NOMO-1 treated with DMSO at 0.1 percent for 48 hours (cell line): ENCODE data around the gene RAB12.
"Not testable (repeated sequence)": the region's sequence is repeated elsewhere in the genome, so short reads cannot be mapped to it uniquely, and the experiment has no call there.

Experiments used
- DNase-seq: peaks from one replicate; lab custom pipeline; 2025; ENCODE audit not compliant: unreplicated experiment; lab: John Stamatoyannopoulos, UW

Gene RAB12

DNA sequence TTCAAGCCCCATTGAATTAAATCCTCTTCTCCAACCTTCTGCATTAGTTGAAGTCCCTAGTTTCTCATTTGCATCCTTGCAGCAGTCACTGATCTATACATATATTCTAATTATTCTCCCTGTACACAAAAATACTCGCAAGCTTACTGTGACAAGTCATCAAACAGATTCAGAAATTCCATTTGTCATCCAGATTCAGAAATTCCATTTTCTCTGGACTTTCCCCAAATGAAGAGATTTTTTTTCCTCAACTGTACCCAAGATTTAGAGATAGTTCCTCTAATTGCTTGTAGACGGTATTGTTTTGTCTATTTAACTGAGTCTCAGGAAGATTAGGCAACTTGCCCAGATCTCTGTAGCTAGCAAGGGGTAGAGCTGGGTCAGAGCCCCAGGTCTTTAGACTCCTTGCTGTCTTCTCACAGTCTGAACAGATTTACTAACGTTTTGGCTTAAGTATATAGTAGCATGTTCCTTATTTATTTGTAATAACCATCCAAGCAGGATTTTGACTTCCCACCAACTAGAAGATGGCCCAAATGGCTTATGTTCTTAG lies 34.2 kb downstream of the RAB12 start:
- no peak for DNase-seq

DNA sequence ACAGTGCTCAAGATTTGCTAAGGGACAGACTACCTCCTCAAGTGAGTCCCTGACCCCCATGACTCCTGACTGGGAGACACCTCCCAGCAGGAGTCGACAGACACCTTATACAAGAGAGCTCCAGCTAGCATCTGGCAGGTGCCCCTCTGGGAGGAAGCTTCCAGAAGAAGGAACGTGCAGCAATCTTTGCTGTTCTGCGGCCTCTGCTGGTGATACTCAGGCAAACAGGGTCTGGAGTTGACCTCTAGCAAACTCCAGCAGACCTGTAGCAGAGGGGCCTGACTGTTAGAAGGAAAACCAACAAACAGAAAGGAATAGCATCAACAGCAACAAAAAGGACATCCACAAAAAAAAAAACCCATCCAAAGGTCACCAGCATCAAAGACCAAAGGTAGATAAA lies 38.1 kb downstream of the RAB12 start:
- not testable (repeated sequence) for DNase-seq

DNA sequence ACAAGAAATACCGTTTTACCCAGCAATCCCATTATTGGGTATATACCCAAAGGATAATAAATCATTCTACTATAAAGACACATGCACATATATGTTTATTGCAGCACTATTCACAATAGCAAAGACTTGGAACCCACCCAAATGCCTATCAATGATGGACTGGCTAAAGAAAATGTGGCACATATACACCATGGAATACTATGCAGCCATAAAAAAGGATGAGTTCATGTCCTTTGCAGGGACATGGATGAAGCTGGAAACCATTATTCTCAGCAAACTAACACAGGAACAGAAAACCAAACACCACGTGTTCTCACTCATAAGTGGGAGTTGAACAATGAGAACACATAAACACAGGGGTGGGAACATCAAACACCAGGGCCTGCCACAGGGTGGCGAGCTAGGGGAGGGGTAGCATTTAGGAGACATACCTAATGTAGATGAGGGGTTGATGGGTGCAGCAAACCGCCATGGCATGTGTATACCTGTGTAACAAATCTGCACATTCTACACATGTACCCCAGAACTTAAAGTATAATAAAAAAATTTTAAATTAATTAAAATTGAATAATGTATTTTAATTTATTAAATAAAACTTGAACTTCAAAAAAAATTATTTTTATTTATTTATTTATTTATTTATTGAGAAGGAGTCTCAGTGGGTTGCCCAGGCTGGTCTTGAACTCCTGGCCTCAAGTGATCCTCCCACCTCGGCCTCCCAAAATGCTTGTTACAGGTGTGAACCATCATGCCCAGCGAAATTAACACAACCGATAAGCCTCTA lies 42.4 kb downstream of the RAB12 start:
- not testable (repeated sequence) for DNase-seq

DNA sequence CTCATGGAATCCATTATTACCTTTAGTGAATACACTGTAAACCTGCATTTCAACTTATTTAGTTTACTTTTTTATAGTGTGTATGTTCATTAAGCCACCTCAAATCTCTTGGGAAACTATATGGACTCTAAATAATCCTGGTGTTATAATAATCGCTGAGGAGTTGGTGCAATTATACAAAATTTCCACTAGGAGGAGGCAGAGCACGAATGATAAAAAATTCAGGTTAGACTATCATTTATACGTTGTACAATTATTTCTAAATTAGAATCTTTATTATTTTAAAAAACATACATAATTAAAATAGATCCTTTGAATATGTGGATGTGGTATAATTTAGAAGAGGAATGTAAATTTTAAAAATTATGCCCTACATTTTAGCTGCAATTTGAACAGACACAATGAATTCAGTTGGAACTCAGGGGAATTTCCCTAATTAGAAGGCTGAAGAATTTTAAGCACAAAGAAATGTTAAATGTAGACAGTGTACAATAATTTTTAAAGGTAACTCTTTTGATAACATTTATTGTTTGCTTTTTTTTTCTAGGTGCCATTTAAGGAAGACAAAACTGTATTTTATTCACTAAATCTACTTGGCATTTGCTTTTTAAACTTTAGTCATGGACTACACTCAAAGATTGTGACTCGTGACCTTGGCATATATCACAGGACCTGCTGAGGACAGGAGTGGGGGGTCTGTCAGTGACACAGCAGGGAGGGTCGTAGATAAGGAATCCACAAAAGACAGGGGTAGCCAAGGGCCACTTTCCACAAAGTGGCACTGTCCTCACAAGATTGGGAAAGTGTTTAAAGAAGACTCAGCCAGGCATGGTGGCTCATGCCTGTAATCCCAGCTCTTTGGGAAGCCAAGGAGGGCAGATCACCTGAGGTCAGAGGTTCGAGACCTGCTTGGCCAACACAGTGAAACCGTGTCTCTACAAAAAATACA lies 45.5 kb downstream of the RAB12 start:
- DNase-seq = peak; percentile 28

DNA sequence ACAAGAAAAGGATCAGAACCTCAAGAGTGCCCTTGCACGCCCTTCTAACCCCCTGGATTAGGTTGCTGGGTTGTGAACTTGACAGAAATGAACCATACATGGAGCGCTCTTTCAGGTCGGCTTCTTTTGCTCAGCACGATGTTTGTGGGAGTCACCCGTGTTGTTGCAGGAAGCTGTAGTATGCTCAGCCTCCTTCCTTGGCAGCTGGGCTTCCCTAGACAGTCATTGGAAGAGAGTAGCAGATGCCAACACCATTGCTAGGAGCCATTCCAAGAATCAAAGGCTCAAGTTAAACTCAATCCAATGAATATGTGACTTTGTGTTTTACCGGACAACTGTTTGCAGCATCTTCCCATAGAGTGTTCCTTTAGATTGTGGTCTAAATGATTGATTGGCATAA lies 47.0 kb downstream of the RAB12 start:
- no peak for DNase-seq

DNA sequence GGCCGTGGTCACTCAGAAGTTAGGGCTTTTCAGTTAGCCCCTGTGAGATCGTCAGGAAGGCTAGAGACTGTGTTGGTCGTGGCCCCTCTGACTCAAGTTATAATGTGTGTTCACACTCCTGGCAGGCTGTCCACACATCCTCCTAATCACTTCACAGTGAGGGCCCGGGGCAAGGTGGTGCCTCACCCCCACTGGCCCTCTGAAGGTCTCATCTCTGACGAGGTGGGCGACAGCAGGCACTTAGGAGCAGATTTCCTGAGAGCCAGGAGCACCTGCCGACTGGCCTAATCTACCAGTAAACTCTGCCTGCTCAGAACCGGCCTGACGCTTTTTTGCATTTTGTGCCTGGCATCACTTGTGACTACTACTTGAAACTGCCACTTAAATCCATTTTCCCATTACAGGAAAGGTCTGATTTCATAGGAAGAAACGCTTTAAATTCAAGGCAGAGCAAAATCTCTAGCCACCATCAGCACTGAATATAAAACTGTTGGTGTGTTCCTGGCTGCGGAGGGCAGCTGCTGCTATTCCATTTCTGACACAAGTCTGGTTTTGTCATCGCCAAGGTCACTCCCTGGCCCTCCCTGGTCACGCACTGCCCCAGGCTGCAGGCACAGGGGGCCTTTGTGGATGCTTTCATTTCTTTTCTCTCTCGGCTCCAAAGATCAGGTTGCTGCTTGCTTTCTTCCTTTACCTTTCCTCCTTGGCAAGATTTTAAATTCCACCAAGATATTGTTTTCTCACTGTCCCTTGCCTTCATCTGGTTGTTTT lies 48.0 kb downstream of the RAB12 start:
- no peak for DNase-seq

DNA sequence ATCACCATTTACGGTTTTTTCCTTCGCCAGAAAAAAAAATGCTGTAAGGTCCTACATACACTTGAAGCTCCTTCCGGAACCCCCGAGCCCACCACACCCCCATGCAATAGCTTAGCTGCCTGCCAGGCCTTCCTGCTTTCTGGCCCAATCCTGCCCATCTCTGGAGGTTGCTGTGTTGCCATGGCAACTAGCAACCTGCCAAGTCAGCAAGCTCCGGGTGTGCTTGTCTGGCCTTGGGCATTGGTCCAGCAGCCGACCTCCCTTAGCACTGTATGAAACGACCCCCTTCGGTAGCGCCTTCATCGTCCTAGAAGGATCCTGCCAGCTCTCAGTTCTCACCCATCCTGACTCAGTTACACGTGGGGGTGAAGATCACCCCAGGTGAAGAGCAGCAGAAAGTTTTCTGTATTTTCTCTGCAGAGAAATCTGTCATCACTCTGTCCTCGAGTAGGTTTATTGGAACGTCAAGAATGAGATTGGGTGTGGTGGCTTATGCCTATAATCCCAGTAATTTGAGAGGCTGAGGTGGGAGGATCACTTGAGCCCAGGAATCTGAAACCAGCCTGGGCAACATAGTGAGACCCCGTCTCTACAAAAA lies 48.7 kb downstream of the RAB12 start:
- no peak for DNase-seq

DNA sequence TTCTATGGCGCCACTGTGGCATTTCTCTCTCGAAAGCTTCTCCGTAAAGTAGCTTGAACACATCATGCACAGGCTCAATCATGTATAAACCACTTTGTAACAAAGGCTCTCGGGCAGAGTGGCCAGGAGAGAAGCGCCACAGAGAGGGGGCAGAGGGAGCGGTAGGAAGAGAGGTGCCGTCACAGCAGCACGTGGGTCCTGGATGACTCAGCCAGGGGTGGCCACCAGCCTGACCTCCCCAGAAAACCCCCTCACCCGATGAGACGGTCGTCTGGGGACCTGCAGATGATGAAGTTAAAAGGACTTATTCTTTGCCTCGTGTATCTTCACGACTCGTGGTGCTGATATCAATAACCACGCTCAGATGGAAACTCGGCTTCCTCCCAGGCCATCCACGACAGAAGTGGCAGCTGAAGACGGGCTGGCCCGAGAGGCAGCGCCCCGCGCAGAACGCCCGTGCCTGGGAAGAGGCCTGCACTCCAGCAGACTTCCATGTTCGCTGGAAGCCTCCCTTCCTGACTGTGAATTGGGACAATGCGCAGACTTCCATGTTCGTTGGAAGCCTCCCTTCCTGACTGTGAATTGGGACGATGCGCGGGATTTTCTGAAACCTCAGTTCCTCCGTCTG lies 49.7 kb downstream of the RAB12 start:
- DNase-seq = no peak

DNA sequence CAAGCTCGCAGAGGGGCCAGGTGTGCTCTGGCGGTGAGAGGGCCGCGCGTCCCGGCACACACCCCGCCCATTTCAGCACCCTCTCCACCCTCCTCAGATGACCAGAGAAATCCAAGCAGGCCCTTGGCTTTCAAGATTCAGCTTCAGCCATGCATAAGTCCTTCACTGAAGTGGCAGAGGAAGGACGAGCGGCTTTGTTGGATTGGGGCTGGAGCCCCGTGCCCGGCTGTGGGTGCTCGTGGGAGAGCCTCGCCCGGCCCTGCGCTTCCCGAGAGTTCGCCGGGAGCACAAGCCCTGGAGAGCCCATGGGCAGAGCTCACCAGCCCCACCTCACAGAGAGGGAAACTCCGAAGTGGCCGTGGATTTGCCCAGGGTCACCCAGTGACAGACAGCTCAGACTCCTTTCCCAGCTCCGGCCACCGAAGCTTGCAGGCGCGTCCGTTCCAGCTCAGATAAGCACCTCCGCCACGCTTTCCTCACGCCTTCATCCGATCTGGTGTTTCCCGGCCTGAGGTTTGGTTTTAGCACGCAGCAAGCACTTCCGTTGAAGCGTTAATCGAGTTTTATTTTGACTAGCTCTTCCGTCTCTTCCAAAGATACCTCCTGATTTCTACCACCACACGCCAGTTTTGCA lies 50.5 kb downstream of the RAB12 start:
- no peak for DNase-seq

DNA sequence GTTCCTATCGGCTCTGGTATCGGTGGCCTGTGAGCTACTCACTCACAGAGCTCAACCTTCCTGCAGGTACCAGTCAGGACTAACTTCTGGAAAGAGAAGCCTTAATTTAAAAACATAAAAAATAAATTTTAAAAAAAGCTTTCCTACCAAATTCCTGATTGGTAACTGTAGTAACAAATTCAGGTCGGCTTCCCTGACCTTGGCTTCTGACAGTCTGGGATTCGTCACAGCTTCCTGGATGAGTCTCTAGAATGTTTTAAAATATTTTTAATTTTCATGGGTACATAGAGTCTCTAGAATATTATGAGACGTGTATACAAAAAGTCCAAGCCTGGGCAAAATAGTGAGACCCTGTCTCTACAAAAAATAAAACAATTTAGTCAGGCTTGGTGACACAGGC lies 51.1 kb downstream of the RAB12 start:
- DNase-seq = no peak

DNA sequence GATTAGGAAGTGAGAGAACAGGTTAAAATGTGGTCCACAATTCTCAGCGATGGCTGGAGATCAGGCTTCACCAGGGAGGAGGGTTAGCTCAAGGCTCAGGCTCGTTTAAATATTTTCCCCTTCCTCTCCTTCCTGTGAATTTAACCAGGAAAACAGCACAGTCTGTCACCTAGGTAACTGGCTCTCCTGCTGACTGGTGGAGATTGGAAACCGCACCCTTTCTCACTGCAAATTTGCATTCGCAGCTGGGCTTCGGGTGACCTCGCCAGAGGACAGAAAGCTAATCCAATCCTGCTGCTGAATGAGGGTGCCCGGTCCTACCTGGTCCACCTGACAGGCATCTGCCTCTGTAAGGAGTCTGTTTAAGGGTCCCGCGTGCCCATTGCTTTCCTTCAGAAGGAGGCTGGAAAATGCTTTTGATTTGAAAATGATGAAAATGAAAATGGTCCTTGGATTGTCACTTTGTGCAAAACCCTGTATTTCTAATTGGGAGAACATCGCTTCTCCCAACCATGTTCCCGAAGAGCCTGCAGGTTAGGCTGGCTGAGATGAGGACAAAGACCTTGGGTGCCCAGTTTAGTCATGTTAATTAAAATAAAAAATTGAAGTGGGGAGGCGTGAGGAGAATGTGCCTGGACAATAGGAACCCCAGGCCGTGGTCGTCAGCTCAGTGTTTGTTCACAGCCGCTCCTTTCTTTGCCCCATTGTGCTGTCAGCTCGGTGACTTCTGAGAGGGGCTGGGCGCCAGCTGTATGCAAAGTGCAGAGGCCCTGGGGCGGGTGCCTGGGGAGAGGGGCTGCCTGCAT lies 52.7 kb downstream of the RAB12 start:
- DNase-seq = no peak

DNA sequence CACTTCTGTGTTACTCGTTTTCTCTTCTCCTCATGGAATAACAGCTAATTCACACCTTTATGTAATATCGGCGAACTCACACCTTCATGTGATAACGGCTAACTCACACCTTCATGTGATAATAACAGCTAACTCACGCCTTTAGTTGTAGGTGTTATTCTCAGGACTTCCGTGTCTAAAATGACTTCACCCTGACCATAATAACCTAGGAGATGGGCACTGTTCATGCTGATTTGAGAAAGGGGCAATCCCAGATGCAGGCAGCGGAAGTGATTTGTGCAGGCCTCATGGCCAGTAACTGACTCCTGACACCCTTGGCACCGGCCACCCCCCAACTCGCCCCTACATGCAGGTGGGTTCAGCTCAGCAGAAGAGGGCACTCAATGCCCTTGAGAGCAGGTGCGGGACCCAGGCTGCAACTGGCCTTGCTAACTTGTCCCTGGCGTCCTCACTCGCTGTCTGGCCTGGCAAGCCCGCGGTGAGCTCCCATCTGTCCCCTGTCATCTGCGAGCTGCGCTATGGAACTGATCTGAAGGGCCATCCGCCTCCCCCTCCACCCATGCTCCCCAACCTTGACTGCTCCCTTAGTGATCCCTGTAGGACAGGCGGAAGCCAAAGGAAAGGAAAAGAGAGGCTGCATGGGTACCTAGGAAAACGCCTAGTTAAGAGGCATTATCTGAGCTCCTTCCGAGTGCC lies 53.5 kb downstream of the RAB12 start:
- DNase-seq = no peak

DNA sequence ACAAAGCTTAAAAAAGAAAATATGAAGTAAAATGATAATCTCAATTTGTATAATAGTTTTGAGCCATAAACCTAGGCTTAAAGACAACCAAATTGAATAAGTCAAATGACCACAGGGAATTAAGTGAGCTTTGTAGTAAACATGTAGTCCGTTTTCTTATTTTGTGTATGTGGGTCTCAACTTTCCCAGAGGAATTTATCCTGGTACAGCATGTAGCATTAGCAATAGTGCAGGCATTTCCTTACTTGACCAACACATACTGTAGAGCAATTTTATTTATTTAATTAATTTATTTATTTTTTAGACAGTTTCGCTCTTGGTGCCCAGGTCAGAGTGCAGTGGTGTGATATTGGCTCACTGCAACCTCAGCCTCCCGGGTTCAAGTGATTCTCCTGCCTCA lies 58.6 kb downstream of the RAB12 start:
- DNase-seq = no peak

DNA sequence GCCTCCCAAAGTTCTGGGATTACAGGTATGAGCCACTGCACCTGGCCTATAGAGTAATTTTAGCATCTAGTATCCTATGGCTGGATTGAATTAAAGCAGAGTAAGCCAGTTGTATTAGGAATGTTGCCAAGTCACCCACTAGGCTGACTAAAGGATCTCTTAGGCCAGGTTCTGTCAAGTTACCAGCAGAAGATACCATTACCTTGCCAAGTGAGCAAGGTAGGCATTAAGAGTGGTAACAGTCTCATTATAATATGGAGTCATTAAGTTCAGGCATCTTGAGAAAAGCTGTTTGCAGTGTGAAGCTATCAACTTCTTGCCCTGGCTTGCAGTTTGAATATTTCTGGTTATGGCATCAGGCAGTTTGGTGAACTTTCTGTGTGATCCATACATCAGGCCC lies 59.1 kb downstream of the RAB12 start:
- no peak for DNase-seq

DNA sequence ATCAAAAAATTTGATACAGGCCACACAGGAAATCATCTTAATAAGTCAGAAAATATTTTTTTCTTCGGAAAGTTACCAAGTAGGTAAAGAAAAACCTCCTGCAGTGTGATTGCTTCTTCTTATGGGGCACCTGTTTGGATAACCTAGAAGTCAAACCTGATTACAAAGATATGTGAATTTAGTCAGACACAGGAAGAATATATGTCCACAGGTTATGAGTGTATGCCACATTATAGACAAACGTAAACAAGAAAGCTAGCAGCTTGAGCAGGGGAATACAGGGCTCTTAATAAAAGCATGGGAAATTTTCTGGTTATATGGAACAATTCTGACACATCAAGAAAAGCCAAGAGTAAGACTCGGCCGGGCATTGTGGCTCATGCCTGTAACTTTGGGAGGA lies 60.3 kb downstream of the RAB12 start:
- no peak for DNase-seq

DNA sequence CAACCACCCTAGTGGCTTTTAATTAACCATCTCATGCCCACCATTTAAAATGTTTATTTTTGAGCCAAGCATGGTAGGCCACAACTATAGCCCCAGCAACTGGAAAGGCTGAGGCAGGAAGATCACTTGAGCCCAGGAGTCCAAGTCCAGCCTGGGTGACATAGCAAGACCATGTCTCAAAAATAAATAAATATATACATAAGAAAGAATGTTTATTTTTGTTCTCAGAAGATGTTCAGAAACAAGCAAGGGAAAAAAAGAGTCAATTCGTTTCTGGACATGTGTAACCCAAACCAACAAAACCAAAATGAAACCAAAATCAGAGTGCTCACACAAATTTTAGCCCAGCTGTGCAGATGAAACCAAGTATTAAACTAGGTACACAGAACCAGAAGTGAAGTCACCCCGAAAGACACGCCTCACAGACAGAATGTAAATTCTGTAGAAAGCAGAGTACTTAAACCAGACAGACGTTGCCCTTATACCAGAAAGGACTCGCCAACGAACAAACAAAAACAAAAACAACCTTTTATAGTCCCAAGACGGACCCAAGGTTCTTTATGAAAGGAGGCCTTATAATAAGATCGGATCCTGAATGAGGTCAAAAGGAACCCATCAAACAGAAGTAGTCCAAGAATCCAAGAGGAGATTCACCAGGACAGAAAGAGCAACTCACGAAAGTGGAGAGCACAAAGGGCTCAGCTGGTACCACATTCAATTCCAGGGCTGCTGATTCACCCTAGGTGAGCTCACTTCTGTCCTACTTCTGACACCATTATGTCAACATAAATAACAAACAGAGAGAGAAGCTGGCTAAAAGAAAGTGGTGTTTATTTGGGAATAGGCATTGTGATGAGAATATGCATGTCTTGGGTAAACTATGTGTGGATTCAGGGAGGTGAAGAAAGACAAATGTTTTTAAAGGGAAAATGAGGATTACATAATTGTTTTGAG lies 64.3 kb downstream of the RAB12 start:
- no peak for DNase-seq

DNA sequence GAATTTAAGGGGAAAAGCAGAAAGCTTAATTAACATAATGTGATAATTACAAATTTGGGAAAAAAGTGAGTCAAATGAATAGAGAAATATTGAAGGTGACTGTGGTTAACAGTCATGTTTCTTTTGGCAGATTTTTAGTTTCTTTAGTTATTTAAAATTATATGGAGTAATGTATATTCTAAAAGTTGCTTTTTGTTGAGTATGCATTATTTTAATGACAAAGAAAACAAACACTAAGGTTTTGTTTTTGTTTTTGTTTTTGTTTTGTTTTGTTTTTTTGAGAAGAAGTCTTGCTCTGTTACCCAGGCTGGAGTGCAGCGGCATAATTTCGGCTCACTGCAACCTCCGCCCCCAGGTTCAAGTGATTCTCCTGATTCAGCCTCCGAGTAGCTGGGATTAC lies 65.8 kb downstream of the RAB12 start:
- no peak for DNase-seq
